ENCODE results near the gene C4A. TPM values are rescaled to one million over a fixed set of nuclear protein-coding genes. Genes with fewer than 3 reads are reported as not detected.
"Not testable (repeated sequence)": the region's sequence is repeated elsewhere in the genome, so short reads cannot be mapped to it uniquely, and the experiment has no call there.

C4A gene
- total RNA-seq, 1 donor from 2014 or later = 31.4 TPM

DNA sequence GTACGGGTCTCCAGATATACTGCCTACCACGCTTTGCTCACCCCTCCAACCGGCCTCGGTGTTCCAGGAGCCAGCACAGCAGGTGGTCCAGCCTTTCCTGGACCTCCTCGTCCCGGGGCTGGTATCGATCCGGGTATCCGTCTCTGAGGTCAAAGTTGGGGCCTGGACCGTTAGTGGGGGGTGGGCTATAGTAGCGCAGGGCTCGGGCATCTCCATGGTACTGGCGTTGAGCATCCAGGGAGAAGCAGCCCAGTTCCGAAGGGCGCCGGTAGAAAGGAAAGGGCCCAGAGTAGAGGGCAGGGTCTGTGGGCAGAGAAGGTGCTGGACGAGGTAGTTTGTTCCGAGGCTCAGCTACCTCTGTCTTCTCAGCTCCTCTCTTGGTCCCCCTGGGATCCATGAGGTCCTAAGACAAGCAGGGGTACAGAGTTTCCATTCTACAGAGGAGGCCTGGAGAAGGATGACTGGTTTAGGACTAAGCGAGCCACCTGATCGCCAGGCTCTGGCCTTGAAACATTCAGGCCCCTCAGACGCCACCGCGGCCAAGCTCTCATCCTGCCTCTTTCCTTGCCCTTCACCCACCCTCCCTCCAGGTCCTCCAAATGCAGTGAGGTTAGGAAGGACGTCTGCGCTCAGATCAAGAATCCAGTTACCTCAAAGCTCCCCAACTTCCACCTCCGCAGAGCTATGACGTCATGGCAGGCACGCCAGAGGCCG is 10.4 kb upstream of the C4A start:
- Histone ChIP-seq H3K4me3 (peak overlapping the region; percentile 74 to 76), H3K4me1 (peaks cover 42% of the 10 kb centered on the region), H3K27ac (peak overlapping the region; percentile 95), H3K9me3 (no peaks in the 10 kb centered on the region), H3K36me3 (peaks cover 0 to 36% of the 10 kb centered on the region in 2 donors), H3K27me3 (no peaks in the 10 kb centered on the region)
- TF ChIP-seq, protein P1, sequence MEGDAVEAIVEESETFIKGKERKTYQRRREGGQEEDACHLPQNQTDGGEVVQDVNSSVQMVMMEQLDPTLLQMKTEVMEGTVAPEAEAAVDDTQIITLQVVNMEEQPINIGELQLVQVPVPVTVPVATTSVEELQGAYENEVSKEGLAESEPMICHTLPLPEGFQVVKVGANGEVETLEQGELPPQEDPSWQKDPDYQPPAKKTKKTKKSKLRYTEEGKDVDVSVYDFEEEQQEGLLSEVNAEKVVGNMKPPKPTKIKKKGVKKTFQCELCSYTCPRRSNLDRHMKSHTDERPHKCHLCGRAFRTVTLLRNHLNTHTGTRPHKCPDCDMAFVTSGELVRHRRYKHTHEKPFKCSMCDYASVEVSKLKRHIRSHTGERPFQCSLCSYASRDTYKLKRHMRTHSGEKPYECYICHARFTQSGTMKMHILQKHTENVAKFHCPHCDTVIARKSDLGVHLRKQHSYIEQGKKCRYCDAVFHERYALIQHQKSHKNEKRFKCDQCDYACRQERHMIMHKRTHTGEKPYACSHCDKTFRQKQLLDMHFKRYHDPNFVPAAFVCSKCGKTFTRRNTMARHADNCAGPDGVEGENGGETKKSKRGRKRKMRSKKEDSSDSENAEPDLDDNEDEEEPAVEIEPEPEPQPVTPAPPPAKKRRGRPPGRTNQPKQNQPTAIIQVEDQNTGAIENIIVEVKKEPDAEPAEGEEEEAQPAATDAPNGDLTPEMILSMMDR (IDR thresholded peaks at IDR 0.05) = no peak
- TF ChIP-seq POLR2AphosphoS5 (IDR thresholded peaks at IDR 0.05; ENCODE audit: insufficient read depth in 1 of 2, low read depth in 1 of 2) = no peak
- no peak for TF ChIP-seq POLR2A (IDR thresholded peaks at IDR 0.05)
- intact Hi-C loops (cut with DNase I) = loop anchor here (10.0 kb wide), 1 partner anchor 1003 kb away; no protein-coding TSS in a partner anchor
- no peak for DNase-seq (ENCODE audit: extremely low spot score in 2 of 2)

DNA sequence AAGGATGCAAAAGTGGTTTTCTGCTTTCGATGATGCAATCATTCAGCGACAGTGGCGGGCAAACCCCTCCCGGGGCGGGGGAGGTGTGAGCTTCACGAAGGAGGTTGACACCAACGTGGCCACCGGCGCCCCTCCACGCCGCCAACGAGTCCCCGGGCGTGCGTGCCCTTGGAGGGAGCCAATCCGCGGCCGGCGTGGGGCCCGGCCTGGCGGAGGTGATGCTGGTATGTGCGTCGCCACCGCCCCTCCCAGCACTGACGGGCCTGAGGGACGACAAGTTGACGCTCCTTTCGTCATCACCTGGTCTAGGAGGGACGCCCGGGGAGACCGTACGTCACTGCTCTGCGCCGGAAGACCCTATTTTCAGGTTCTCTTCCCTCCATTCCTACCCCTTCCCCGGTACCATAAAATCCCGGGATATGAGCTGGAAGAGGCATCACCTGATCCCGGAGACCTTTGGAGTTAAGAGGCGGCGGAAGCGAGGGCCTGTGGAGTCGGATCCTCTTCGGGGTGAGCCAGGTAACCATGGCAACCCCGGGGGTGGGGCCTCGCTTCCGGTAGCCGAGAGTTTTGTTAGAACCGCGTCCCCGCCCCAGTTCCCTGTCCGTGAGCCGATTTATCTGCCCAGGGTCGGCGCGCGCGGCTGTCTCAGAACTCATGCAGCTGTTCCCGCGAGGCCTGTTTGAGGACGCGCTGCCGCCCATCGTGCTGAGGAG is 9.7 kb upstream of the C4A start, which contains the start of gene DXO:
Gene DXO, minus strand, starts transcription at position 146 of the 716 bp plus-strand sequence. CDS start 463 bp downstream, outside the sequence.
- peaks cover 42% of the 10 kb centered on the region for H3K4me1 ChIP-seq
- TF ChIP-seq, protein P1 (IDR thresholded peaks at IDR 0.05) = no peak
- TF ChIP-seq POLR2A (IDR thresholded peaks at IDR 0.05) = peak in 1 of 2 donors; percentile 41
- peak; percentile 92 to 96 for TF ChIP-seq POLR2AphosphoS5 (IDR thresholded peaks at IDR 0.05; ENCODE audit: insufficient read depth in 1 of 2, low read depth in 1 of 2)
- H3K27me3 ChIP-seq = no peaks in the 10 kb centered on the region
- H3K27ac ChIP-seq = peak within 1 kb of the TSS; percentile 95
- intact Hi-C loops (cut with DNase I) = loop anchor here (10.0 kb wide), 1 partner anchor 1003 kb away; no protein-coding TSS in a partner anchor
- no peaks in the 10 kb centered on the region for H3K9me3 ChIP-seq
- peak in 1 of 2 donors; percentile 99 for DNase-seq (ENCODE audit: extremely low spot score in 2 of 2)
- H3K4me3 ChIP-seq = peak within 1 kb of the TSS; percentile 74 to 76
- peaks cover 0 to 29% of the 10 kb centered on the region in 2 donors for H3K36me3 ChIP-seq

DNA sequence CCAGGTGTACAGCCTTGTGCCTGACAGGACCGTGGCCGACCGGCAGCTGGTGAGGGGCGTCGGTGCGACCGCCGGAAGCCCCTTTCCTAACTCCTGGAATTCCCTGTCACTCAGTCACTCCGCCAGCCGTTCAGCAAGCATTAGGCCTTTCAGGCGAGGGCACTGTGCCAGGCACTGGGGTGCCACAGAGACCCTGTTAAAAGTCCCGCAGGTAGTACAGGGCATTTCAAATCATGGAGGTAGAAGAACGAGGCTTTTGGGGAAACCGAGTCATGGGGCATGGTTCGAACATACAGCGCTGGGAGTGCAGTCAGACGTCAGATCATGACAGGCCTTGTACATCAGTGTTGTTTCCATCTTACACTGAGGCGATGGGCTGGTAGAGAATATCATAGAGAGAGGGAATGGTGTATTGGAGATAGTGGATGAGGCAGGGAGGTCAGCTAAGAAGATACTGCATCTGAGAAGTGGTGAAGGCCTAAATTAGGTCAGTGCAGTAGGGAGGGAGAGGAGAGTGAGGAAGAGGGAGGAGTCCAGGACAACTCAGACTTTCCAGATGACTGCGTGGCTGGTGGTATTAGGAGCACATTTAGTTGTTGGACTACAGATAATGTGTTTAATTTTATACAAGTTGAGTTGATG is 9.0 kb upstream of the C4A start:
- no peak for DNase-seq (ENCODE audit: extremely low spot score in 2 of 2)
- TF ChIP-seq, protein P1 (IDR thresholded peaks at IDR 0.05) = no peak
- TF ChIP-seq POLR2AphosphoS5 (IDR thresholded peaks at IDR 0.05; ENCODE audit: insufficient read depth in 1 of 2, low read depth in 1 of 2) = no peak
- TF ChIP-seq POLR2A (IDR thresholded peaks at IDR 0.05) = no peak
- peaks cover 42% of the 10 kb centered on the region for H3K4me1 ChIP-seq
- intact Hi-C loops (cut with DNase I) = loop anchor here (10.0 kb wide), 1 partner anchor 1002 kb away; no protein-coding TSS in a partner anchor
- H3K36me3 ChIP-seq = peaks cover 0 to 22% of the 10 kb centered on the region in 2 donors
- no peaks in the 10 kb centered on the region for H3K27me3 ChIP-seq
- peak overlapping the region; percentile 95 for H3K27ac ChIP-seq
- no peaks in the 10 kb centered on the region for H3K9me3 ChIP-seq
- peak overlapping the region; percentile 74 to 76 for H3K4me3 ChIP-seq

DNA sequence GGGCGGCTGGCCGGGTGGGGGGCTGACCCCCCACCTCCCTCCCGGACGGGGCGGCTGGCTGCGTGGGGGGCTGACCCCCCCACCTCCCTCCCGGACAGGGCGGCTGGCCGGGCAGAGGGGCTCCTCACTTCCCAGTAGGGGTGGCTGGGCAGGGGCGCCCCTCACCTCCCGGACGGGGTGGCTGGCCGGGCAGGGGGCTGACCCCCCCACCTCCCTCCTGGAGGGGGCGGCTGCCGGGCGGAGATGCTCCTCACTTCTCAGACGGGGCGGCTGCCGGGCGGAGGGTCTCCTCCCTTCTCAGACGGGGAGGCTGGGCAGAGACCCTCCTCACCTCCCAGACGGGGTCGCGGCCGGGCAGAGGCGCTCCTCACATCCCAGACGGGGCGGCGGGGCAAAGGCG is 5.8 kb upstream of the C4A start:
- H3K4me1 ChIP-seq = peaks cover 29% of the 10 kb centered on the region
- H3K36me3 ChIP-seq; DNase-seq (ENCODE audit: extremely low spot score in 2 of 2); H3K27ac ChIP-seq; H3K4me3 ChIP-seq; H3K9me3 ChIP-seq; H3K27me3 ChIP-seq: not testable (repeated sequence)
- intact Hi-C loops (cut with DNase I) = loop anchor here (10.0 kb wide), 1 partner anchor 999 kb away; no protein-coding TSS in a partner anchor

DNA sequence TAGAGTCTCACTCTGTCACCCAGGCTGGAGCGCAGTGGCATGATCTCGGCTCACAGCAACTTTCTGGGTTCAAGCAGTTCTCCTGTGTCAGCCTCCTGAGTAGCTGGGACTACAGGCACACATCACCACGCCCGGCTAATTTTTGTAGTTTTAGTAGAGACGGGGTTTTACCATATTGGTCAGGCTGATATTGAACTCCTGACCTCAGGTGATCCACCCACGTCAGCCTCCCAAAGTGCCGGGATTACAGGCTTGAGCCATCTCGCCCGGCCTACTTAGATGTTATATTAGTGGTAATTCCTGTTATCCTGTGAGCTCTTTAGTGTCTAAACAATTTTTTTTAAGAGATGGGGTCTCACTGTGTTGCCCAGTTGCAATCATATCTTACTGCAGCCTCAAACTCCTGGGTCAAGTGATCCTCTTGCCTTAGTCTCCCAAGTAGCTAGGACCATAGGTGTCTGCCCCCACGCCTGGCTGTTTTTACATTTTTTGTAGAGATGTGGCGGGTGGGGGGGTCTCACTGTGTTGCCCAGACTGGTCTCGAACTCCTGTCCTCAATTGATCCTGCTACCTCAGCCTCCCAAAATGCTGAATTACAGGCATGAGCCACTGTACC is 3.9 kb upstream of the C4A start:
- TF ChIP-seq, protein P1 (IDR thresholded peaks at IDR 0.05) = no peak
- TF ChIP-seq POLR2A (IDR thresholded peaks at IDR 0.05) (no peak), POLR2AphosphoS5 (IDR thresholded peaks at IDR 0.05; ENCODE audit: insufficient read depth in 1 of 2, low read depth in 1 of 2) (no peak)
- intact Hi-C loops (cut with DNase I) = loop anchor here (10.0 kb wide), 1 partner anchor 997 kb away; no protein-coding TSS in a partner anchor

More for the DNA sequence above, 3.9 kb upstream of the C4A start:
- no peak overlapping the region for H3K4me3 ChIP-seq
- no peak for DNase-seq (ENCODE audit: extremely low spot score in 2 of 2)
- H3K27me3 ChIP-seq = no peaks in the 10 kb centered on the region
- no peak overlapping the region for H3K27ac ChIP-seq
- H3K36me3 ChIP-seq = no peaks in the 10 kb centered on the region
- H3K4me1 ChIP-seq = peaks cover 18% of the 10 kb centered on the region
- no peaks in the 10 kb centered on the region for H3K9me3 ChIP-seq
